NB4 (cell line): ENCODE results near the gene SOX8.

Experiments
- POLR2A ChIP-seq: IDR thresholded peaks from 2 replicates; pipeline ENCODE4 v1.6.1; 2011; ENCODE audit warnings: mild to moderate bottlenecking; ENCODE audit not compliant: insufficient read length; ENCODE audit errors: extremely low read depth
- TF ChIP-seq, protein P1 (sequence below): IDR thresholded peaks from one replicate; pipeline ENCODE4 v1.5.1; 2012; ENCODE audit warnings: low read depth, low read length

DNA sequence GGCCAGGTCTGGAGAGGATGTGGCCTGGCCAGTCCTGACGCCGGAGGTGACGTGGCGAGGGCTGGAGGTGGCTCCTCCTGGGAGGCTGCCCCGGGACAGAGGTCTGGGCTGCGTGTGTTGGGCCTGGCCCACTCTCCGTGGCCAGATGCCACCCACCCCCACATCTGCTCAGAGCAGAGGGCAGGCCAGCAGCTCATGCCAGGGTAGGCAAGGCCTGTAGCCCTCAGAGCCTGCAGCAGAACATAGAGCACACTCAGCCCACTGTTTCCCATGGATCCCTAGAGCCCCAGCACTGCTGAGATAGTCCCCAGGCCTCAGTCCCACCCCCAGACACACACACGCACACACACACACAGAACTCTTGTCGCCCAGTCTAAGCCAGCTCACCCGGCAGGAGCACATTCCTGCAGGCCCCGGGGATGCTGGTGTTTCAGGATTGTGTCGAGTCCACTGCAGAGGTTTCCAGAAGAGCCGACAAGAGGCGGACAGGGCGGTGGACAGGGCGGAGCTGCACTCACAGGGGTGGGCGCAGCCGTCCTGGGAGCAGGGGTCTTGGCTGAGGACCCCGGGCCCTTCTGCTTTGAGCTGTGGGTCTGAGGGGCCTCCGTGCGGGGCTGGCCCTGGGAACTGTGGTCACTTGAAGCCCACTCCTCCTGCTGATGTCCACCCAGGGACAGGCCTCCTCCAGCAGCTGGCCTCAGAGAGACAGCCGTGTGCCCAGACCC, 33.4 kb downstream of the SOX8 start:
- no peak for TF ChIP-seq POLR2A
- TF ChIP-seq, protein P1, sequence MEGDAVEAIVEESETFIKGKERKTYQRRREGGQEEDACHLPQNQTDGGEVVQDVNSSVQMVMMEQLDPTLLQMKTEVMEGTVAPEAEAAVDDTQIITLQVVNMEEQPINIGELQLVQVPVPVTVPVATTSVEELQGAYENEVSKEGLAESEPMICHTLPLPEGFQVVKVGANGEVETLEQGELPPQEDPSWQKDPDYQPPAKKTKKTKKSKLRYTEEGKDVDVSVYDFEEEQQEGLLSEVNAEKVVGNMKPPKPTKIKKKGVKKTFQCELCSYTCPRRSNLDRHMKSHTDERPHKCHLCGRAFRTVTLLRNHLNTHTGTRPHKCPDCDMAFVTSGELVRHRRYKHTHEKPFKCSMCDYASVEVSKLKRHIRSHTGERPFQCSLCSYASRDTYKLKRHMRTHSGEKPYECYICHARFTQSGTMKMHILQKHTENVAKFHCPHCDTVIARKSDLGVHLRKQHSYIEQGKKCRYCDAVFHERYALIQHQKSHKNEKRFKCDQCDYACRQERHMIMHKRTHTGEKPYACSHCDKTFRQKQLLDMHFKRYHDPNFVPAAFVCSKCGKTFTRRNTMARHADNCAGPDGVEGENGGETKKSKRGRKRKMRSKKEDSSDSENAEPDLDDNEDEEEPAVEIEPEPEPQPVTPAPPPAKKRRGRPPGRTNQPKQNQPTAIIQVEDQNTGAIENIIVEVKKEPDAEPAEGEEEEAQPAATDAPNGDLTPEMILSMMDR = no peak
